Lung (tissue), 12 donors: ENCODE measurements around the gene MBD3L5. TPM values are rescaled to one million over a fixed set of nuclear protein-coding genes. Genes with fewer than 3 reads are reported as not detected.
"Not testable (repeated sequence)": the region's sequence is repeated elsewhere in the genome, so short reads cannot be mapped to it uniquely, and the experiment has no call there.

Experiments used
- ATAC-seq: fragments of 200-7000 bp; cut with Tn5 transposase; one replicate; pipeline ENCODE4 v1.9.1; 2020; ENCODE audit warnings: moderate number of reproducible peaks; ENCODE audit not compliant: insufficient read depth, low FRiP score
- DNase-seq, 3 donors: peaks; one replicate each; pipeline ENCODE4 v3.0.0-alpha.2; 2013 to 2017
- H3K27ac ChIP-seq, 2 donors: one replicate each; pipeline ENCODE4 v1.5.1; 2013; ENCODE audit warnings: mild to moderate bottlenecking in 2 of 2, moderate library complexity in 2 of 2, control low read depth in 1 of 2, inconsistent platforms in 1 of 2, low read depth in 1 of 2, low read length in 1 of 2
- H3K27me3 ChIP-seq, 3 donors: one replicate each; pipeline ENCODE4 v1.5.1; 2013; ENCODE audit warnings: low read length in 2 of 3; ENCODE audit not compliant: control insufficient read depth in 3 of 3, insufficient read depth in 3 of 3
- H3K36me3 ChIP-seq, 4 donors: one replicate each; pipeline ENCODE4 v1.5.1; 2013; ENCODE audit warnings: low read length in 4 of 4, mild to moderate bottlenecking in 1 of 4, moderate library complexity in 1 of 4; ENCODE audit not compliant: control insufficient read depth in 4 of 4, insufficient read depth in 4 of 4
- H3K4me1 ChIP-seq, 5 donors: one replicate each; pipeline ENCODE4 v1.5.1; 2013; ENCODE audit warnings: low read length in 5 of 5, mild to moderate bottlenecking in 2 of 5, moderate library complexity in 1 of 5; ENCODE audit not compliant: control insufficient read depth in 5 of 5, insufficient read depth in 5 of 5
- H3K4me3 ChIP-seq: one replicate; pipeline ENCODE4 v1.5.1; 2013; ENCODE audit warnings: mild to moderate bottlenecking, control low read depth, moderate library complexity
- H3K9ac ChIP-seq, 2 donors: one replicate each; pipeline ENCODE4 v1.5.1; 2013; ENCODE audit warnings: low read length in 2 of 2, control low read depth in 1 of 2; ENCODE audit not compliant: insufficient read depth in 1 of 2
- H3K9me3 ChIP-seq, 4 donors: one replicate each; pipeline ENCODE4 v1.5.1; 2013; ENCODE audit warnings: low read length in 3 of 4, mild to moderate bottlenecking in 1 of 4, moderate library complexity in 1 of 4; ENCODE audit not compliant: control insufficient read depth in 4 of 4, insufficient read depth in 3 of 4
- CTCF ChIP-seq: IDR thresholded peaks from 2 replicates; pipeline ENCODE4 v1.5.1; 2012; ENCODE audit warnings: mild to moderate bottlenecking; ENCODE audit errors: control extremely low read depth, extremely low read depth
- WGBS, 2 donors: extraction: QIAGEN DNeasy Blood & Tissue Kit; methylation state at CpG; one replicate each; pipeline ENCODE4 v1.1.7; 2013; 5-methylcytosine and 5-hydroxymethylcytosine counted together
- polyA plus RNA-seq, 2 donors: library from polyadenylated mRNA; stranded (reverse); fragments of 200-250 nt; gene quantifications; one replicate each; pipeline ENCODE4 v1.2.1, GENCODE V29; 2013
- total RNA-seq, 2 donors: library from RNA; depleted of rRNA in 1 of 2; stranded (reverse); fragments of >200 nt in 1 of 2; gene quantifications; one replicate each; pipeline ENCODE4 v1.2.1, GENCODE V29; 2014 to 2021
- donor health status: control.
- donor health status: control.
- donor health status: Bipolar disorder and iron deficiency.
- donor health status: healthy.
- donor health status: DM: yes; HTN: yes; CAD: no.

Gene MBD3L5
- total and polyA plus RNA-seq, 4 donors: not detected

- H3K4me1 ChIP-seq: no peaks in the 10 kb centered on the region
- 73 to 84% methylated on average over 4 of the region's 4 CpGs for WGBS, 2 donors
- H3K9me3 ChIP-seq: no peaks in the 10 kb centered on the region
- H3K27me3 ChIP-seq: no peaks in the 10 kb centered on the region
- H3K27ac ChIP-seq: no peak overlapping the region
- H3K4me3 ChIP-seq: no peak overlapping the region
- H3K36me3 ChIP-seq: no peaks in the 10 kb centered on the region
- no peak overlapping the region for H3K9ac ChIP-seq
- no peak for ATAC-seq
- no peak for TF ChIP-seq CTCF
- DNase-seq: no peak
Measured at GRCh38 chr19:7063339-7063738, 33.0 kb downstream of the MBD3L5 start.

GRCh38 chr19:7063764-7064418 is 33.5 kb downstream of the MBD3L5 start:
- peak overlapping the region in 1 of 2 donors; percentile 9 for H3K27ac ChIP-seq

GRCh38 chr19:7067122-7067521 is 36.7 kb downstream of the MBD3L5 start:
- not testable (repeated sequence) for H3K4me1 ChIP-seq, H3K4me3 ChIP-seq, H3K9me3 ChIP-seq, H3K9ac ChIP-seq, ATAC-seq, H3K27me3 ChIP-seq, H3K27ac ChIP-seq, H3K36me3 ChIP-seq
- DNase-seq: peak in 1 of 3 donors; percentile 21
- WGBS, 2 donors: 62 to 67% methylated on average over 13 of the region's 13 CpGs

More at GRCh38 chr19:7063764-7064418, 33.5 kb downstream of the MBD3L5 start:
- no peaks in the 10 kb centered on the region for H3K9me3 ChIP-seq
- H3K9ac ChIP-seq: no peak overlapping the region
- no peak for TF ChIP-seq CTCF
- no peaks in the 10 kb centered on the region for H3K4me1 ChIP-seq
- no peak overlapping the region for H3K4me3 ChIP-seq
- no peak for DNase-seq
- no peaks in the 10 kb centered on the region for H3K27me3 ChIP-seq
- 91 to 92% methylated on average over 9 of the region's 9 CpGs for WGBS, 2 donors
- no peak for ATAC-seq
- no peaks in the 10 kb centered on the region for H3K36me3 ChIP-seq

GRCh38 chr19:7067716-7068115 is 37.3 kb downstream of the MBD3L5 start:
- WGBS, 2 donors: 88 to 94% methylated on average over 2 of the region's 2 CpGs

More at GRCh38 chr19:7067716-7068115, 37.3 kb downstream of the MBD3L5 start:
- Histone ChIP-seq H3K4me1 (peaks cover 0 to 8% (median 6%) of the 10 kb centered on the region in 5 donors), H3K9ac (no peak overlapping the region), H3K4me3 (no peak overlapping the region), H3K36me3 (peaks cover 6 to 13% (median 9%) of the 10 kb centered on the region in 4 donors), H3K27me3 (no peaks in the 10 kb centered on the region), H3K27ac (no peak overlapping the region), H3K9me3 (no peaks in the 10 kb centered on the region)
- ATAC-seq (no peak), DNase-seq (no peak)
- no peak for TF ChIP-seq CTCF
